ENCODE measurements around the gene SERPINA5.

DNA sequence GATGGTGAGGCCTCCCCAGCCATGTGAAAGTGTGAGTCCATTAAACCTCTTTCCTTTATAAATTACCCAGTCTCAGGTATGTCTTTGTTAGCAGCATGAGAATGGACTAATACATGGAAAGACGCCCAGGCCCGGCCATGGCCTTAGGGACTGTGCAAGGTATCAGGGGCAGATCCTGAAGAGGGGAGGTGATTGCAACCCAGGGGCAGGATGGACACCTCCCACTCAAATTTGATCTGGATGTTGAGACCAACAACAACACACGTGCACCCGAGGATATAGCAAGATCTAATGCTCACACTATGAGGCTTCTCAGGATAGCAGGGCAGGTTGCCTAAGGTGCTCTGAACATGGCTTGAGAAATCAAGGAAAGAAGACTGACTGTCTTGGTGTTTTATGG lies 33.5 kb upstream of the SERPINA5 start:
- TF ChIP-seq CTCF (conservative IDR thresholded peaks at IDR 0.05 in 1 of 2, IDR thresholded peaks at IDR 0.05 in 1 of 2; ENCODE audit: extremely low read depth in 1 of 2, insufficient read depth in 1 of 2, low read depth in 1 of 2, low read length in 2 of 2) = no peak
- no peak for TF ChIP-seq EZH2 (IDR thresholded peaks at IDR 0.05; ENCODE audit: borderline replicate concordance, low read length)

All from mammary epithelial cell (primary cell).